DMS79 (cell line): ENCODE measurements around the gene GNE.
"Not testable (repeated sequence)": the region's sequence is repeated elsewhere in the genome, so short reads cannot be mapped to it uniquely, and the experiment has no call there.

Source experiments
- DNase-seq: peaks from one replicate; lab custom pipeline; 2025; lab: John Stamatoyannopoulos, UW

Gene GNE

DNA sequence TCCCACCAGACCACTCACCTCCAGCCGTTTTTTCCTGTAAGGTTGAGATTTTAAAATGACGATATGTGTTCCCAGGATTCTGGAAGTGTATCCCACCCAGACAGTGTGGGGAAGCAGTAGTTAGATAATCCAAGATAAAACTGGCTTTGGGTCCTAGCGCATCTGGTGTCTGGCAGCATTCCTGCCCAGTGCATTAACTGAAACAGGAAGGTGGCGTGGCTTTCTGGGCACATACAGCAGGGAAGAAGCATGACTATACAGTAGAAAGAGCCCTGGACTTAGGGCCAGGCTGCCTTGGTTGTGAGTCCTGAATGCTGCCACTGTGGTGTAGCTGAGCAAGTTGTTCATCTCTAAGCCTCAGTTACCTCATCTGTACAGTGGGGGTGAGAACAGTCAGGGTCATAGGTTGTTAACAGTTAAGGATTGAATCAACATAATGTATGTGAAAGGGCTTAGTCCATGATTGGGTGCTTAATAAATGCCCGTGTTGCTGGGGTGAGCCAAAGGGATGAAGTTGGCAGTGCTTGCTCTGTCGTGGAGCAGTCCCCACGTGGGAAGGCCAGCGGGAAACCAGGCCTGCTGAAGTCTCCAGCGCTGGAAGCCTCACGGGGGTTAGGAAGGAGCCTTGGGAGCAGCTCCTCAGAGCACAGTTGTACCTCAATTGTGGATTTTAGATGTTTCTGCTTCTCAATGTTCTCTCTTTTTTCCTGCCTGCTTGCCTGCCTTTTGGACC, 49.6 kb downstream of the GNE start:
- DNase-seq = no peak

DNA sequence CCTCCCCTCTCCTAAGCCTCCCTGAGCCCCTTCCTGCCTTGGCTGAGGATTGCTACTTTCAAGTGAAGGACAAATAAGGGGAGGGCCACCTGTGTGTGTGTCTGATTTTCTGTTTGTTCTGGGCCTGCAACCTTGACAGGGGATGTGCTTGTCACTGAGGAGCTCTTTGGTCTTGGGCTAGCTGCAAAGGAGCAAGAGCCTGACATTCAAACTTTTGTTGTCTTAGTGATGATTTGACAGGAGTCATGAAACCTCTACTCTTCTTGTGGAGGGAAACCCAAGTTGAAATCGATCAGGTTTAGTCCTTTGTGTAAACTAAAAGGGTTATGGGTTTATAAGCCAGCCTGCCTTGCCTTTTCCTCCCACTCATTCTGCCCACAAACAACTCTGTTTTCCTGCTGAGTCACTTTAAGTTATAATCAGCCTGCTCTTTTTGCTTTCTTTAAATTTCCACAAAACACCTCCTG, 50.7 kb downstream of the GNE start:
- DNase-seq = no peak

DNA sequence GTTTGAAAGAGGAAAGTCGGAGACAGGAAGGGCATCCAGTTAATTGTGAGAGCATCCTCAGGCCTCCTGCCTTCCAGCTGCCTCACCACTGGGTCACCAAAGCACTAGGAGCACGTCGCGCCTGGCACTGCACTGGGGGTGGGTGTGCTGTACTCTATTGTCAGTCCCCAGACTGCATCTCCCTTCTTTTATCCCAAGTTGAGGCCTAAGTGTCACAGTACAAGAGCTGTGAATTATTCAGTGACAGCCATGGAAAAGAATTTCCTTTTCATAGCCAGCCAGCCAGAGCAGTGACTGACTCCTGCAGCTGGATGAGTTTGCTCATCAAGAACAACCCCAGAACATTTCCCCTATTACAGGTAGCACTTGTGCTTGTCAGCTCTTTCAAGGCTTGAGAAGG, 51.2 kb downstream of the GNE start:
- DNase-seq = no peak

DNA sequence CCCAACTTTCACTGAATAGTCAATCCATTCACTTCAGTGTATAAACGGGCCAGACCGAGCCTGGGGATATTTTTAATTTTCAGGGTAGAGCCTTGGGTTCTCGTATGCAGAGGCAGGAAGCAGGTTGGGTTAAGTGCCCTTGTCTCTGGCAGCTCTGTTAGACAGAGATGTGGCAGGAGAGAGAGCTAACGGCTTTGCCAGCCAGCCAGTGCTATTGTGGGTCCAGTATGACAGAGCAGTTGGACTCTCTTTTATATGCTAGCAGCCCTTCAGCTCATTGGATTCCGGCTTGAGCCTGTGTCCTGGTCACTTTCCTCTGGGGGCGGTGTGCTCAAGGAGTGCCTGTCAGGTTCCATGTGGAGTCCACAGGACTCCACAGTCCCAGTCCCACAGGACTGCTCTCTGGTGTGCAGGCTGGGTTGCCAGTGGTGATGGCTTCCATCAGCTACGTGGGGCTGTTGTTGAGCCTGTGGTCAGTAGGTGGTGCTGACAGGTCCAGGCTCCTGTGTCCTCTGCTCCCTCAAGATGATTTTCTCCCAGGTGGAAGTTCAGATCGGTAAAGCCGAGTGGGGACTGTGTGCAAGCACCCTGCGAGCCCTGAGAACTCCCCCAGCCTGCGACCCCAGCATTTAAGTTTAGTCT, 53.2 kb downstream of the GNE start:
- no peak for DNase-seq

DNA sequence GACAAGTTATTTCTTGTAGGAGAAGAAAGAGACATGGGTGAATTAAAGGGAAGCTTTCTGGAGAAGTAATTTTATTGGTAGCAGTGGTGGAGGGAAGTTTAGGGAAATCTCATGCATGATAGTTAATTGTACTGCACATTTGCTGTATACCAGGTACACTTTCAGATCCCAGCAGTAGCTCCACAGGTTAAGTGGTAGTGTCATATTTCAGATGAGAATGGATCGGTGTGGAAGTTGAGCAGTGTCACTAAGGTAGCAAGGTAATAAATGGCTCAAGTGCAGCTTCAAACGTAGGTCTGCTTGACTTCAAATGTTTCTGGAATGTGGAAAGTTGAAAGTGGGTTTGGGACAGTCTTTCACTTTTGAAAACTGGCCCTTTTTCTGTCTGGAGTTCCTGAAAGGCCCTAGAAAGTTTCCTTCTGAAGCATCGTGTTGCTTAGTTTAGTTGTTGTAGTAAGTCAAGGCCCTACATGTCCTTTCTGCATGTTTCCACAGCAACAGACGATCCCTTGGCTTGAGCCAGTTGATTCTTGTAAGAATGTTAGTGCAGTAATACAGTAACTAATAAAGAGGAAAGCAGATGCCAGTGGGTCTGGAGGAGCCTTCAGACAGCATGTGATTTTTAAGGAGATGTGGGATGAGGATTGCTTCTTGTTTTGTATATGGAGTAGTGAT, 63.8 kb downstream of the GNE start:
- peak; percentile 47 for DNase-seq

DNA sequence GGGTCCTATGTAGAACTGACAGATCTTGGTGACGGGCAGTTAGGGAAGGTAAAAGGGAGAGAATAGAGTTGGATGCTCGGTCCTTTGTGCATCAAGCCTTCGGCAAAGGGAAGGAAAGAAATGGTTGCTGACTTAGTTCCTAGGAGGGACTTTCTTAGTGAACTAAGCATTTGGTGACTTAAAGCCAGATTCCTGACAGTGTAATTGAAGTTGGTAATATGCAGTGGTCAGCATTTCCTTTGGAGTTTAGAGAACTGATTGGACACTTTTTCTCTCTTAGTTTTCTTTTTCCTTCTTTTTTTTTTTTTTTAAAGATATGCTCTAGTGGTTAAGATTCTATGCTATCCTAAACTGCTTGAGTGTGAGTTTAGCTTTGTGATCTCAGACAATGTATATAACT, 65.2 kb downstream of the GNE start:
- no peak for DNase-seq

DNA sequence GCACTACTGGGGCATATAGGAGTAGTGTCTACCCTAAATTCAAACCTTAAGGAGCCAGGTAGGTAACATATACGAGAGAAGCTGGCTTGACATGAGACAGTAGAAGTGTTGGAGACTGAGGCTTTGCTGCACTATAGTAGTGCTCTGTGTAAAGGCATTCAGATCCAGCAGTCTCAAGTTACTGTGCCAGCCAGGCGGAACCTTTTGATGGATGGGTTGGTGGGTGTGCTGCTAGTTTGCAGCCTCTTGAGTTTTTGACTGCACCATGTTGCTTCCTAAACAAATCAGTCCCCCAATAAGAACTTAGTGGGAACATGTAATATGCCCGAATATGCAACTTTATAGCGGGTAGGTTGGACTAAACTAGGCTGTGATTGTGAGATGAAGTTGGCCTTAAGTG, 66.1 kb downstream of the GNE start:
- DNase-seq = peak; percentile 4

DNA sequence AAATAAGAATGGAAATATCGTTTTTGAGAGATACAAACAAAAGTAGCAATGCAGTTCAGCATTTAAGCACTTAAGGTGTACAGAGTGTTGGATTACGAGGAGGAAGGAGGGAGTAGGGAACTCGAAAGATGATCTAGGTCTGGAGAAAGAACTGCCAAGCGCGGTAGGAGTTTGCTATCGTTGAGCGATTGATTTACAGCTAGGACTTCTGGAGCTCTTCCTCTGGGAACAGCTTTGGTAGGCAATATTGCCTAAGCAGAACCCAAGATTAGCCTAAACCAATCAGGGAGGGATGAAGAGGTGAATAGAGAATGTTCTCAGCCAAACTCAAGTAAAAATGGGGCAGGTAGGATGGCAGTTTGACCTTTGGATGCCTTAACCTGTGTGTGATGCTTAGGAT, 66.6 kb downstream of the GNE start:
- DNase-seq = no peak

DNA sequence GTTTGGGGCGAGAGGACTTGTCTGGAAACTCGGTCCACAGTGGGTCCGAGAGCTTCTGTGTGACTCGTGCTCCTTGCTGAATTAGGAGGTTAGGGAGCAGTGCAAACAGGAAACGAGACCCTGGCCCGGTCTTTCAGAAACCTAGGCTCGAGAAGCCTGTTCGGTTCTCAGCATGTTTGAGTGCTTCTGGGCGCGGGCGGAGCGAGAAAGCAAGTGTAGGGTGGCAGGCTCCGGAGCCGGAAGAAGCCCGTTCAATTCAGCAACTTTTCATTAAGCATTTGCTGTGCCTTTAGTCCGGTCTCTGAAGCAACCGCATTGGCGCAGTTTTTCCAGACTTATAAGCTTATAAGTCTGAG, 67.0 kb downstream of the GNE start:
- no peak for DNase-seq

DNA sequence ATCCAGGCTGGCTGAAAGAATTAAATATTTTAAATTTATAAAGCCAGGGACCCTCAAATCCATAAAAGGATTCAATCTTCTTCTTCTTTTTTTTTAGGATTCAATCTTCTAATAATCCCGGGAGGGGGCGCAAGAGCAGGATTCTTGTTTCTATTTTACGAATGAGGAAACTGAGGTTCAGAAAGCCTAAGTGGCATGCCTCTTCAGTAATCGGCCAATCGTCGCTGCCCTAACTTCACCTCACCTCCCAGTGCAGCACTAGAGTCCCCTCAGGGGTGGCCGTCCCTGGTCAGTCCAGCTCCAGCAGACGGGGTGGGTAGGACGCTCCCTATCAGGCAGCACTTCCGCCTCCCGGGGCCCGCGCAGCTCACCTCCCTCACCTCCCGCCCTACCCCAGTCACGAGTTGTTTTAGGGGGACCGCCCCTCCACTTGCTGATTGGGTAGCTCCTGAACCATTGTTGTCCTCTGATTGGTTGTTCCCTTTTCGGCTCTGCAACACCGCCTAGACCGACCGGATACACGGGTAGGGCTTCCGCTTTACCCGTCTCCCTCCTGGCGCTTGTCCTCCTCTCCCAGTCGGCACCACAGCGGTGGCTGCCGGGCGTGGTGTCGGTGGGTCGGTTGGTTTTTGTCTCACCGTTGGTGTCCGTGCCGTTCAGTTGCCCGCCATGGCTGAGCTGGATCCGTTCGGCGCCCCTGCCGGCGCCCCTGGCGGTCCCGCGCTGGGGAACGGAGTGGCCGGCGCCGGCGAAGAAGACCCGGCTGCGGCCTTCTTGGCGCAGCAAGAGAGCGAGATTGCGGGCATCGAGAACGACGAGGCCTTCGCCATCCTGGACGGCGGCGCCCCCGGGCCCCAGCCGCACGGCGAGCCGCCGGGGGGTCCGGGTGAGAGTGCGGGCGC, 67.6 kb downstream of the GNE start, which contains the start of gene CLTA:
Gene CLTA (plus strand): TSS at position 534 of the 902 bp plus-strand sequence. CDS start 136 bp downstream, at position 670.
- peak; percentile 99 for DNase-seq

DNA sequence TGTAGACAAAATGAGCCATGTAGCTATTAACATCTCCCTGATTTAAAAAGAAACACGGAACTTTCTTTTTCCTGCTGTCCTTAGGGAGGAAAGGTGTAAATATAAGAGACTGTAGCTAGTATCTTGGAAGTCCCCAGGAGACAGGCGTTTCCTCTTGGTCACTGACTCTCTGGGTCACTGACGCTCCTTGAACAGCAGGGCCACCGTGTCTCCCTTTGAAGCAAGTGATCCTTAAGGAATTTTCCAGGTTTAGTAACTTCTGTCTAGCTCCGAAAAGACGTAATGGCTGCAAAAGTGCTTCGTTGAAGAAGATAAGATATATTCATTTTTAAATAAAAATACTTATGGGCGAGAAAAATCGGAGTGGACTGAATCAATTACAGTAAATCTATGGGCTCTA, 68.3 kb downstream of the GNE start:
- no peak for DNase-seq

DNA sequence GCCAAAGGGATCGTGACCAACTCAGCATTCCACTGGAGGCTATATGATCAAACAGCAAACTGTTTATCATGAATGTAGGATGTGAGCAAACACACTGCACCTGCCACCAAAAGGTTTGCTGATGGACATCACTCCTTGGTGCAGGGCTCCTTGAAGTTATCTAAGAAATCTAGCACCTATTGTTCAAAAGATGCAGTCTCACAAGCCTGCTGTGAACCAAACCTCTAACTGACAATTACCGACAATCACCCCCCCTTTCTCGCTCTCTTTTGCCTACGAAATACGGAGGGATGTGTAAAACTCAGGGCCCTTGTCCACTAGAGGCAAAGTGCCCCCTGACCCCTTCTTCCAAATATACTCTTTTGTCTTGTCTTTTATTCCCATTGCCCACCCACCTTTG, 70.0 kb downstream of the GNE start:
- DNase-seq = no peak

DNA sequence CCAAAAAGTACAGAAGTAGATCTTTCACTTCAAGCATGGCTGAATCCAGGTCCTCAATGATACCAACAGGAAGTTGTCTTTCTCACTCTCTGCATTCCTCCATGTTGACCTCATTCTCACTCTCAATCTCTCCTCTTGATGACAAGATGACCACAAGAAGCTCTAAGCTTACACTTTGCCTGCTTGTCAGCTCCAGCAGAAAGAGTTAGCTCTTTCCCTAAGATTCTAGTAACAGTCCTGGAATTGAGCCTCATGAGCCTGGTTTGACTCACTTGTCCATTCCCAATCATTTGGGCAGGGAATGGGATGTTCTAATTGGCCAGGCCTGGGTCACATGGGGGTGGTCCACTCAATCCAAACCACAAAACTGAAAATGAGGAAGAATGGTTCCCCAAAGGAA, 70.8 kb downstream of the GNE start:
- no peak for DNase-seq

DNA sequence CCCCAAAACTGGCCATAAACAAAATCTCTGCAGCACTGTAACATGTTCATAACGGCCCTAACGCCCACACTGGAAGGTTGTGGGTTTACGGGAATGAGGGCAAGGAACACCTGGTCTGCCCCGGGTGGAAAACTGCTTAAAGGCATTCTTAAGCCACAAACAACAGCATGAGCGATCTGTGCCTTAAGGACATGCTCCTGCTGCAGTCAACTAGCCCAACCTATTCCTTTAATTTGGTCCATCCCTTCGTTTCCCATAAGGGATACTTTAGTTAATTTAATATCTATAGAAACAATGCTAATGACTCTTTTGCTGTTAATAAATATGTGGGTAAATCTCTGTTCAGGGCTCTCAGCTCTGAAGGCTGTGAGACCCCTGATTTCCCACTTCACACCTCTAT, 78.0 kb downstream of the GNE start:
- DNase-seq = not testable (repeated sequence)

DNA sequence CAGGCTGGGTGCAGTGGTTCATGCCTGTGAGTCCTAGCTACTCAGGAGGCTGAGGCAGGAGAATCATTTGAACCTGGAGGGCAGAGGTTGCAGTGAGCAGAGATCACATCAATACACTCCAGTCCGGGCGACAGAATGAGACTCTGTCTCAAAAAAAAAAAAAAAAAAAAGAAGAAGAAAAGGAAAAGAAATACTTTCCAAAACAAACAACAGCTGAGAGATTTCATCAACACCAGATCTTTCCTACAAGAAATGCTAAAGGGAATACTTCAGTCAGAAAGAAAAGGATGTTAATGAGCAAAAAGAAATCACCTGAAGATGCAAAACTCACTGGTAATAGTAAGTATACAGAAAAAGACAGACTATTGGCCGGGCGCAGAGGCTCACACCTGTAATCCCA, 80.7 kb downstream of the GNE start:
- DNase-seq = no peak

DNA sequence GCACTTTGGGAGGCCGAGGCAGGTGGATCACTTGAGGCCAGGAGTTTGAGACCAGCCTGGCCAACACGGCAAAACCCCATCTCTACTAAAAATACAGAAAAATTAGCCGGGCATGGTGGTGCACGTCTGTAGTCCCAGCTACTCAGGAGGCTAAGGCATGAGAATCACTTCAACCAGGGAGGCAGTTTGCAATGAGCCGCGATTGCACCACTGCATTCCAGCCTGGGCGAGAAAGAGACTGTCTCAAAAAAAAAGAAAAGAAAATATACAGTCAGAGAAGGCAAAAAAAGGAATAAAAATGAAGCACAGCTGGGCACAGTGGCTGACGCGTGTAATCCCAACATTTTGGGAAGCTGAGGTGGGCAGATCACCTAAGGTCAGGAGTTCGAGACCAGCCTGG, 81.8 kb downstream of the GNE start:
- not testable (repeated sequence) for DNase-seq

DNA sequence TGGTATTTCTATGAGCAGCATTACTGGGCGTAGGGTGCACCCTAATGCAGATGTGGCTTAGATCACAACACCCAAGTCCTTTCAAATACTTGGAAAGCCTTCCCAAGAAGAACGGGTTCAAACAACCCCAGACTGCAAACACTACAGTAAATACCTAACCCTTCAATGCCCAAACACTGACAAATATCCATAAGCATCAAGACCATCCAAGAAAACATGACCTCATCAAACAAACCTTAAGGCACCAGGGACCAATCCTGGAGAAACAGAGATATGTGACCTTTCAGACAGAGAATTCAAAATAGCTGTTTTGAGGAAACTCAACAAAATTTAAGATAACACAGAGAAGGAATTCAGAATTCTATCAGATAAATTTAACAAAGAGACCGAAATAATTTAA, 83.0 kb downstream of the GNE start:
- DNase-seq = not testable (repeated sequence)

DNA sequence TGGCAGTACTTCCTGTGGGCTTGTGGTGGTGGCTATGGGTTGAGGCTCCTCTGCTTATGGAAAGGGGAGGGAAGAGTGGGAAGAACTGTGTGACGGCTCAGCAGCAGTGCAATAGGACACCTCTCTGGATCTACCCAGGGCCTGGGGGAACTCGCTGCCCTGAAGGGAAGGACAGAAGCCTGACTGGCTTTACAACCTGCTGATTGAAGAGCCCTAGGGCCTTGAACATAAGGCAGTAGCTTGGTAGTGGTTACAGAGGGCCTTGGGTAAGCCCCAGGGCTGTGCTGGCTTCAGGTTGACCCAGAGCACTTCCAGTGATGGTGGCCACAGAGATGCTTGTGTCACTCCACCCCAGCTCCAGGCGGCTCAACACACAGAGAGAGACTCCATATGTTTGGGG, 83.5 kb downstream of the GNE start:
- no peak for DNase-seq

DNA sequence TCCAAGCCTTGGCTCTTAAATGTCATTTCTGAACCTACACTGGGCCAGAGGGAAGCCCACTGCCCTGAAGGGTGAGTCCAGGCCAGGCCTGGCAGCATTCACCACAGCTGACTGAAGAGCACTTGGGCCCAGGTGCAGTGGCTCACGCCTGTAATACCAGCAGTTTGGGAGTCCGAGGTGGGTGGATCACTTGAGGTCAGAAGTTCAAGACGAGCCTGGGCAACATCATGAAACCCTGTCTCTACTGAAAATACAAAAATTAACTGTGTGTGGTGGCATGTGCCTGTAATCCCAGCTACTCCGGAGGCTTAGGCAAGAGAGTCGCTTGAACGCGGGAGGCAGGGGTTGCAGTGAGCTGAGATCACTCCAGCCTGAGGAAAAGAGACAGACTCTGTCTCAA, 84.0 kb downstream of the GNE start:
- DNase-seq = no peak

DNA sequence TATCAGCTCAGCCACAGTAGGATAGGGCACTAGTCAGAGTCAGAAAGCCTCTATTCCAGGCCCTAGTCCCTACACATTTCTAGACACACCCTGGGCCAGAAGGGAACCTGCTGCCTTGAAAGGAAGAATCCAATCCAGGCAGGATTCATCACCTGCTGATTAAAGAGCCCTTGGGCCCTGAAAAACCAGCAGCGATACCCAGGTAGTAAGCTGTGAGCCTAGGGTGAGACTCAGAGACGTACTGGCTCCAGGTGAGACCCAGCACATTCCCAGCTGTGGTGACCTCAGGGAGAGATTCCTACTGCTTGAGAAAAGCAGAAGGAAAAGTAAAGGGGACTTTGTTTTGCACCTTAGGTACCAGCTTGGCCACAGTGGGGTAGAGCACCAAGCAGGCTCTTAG, 84.4 kb downstream of the GNE start:
- DNase-seq = no peak

DNA sequence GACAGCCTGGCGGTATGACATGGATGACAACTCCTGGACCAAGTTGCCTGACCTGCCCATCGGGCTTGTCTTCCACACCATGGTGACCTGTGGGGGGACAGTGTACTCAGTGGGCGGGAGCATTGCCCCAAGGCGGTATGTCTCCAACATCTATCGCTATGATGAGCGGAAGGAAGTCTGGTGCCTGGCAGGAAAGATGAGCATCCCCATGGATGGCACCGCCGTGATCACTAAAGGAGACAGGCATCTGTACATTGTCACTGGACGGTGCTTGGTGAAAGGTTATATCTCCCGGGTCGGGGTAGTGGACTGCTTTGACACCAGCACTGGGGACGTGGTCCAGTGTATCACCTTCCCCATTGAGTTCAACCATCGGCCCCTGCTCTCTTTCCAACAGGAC, 87.7 kb downstream of the GNE start:
- no peak for DNase-seq

DNA sequence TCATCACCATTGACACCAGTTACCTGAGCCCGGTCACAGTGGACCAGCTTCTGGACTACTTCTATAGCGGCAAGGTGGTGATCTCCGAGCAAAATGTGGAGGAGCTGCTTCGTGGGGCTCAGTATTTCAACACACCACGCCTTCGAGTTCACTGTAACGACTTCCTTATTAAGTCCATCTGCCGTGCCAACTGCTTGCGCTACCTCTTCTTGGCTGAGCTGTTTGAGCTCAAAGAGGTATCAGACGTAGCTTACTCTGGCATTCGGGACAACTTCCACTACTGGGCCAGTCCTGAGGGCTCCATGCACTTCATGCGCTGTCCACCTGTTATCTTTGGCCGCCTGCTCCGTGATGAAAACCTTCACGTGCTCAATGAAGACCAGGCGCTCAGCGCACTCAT, 88.5 kb downstream of the GNE start:
- no peak for DNase-seq
